BLaER1 (cell line): ENCODE results near the gene OGDH.

Source experiments
- H3K27ac ChIP-seq: shearing (Covaris generic); formaldehyde crosslinking; 2 replicates; pipeline ENCODE4 v1.8.1; 2022
- H3K27me3 ChIP-seq: shearing (Covaris generic); formaldehyde crosslinking; 2 replicates; pipeline ENCODE4 v1.8.1; 2022
- H3K36me3 ChIP-seq: shearing (Covaris generic); formaldehyde crosslinking; 2 replicates; pipeline ENCODE4 v1.8.1; 2022
- H3K4me1 ChIP-seq: shearing (Covaris generic); formaldehyde crosslinking; 2 replicates; pipeline ENCODE4 v1.8.1; 2022
- H3K4me2 ChIP-seq: shearing (Covaris generic); formaldehyde crosslinking; 2 replicates; pipeline ENCODE4 v1.8.1; 2022
- H3K4me3 ChIP-seq: shearing (Covaris generic); formaldehyde crosslinking; 2 replicates; pipeline ENCODE4 v1.8.1; 2022
- H3K9ac ChIP-seq: shearing (Covaris generic); formaldehyde crosslinking; 2 replicates; pipeline ENCODE4 v1.8.1; 2022
- H3K9me3 ChIP-seq: shearing (Covaris generic); formaldehyde crosslinking; 2 replicates; pipeline ENCODE4 v1.8.1; 2022
- H4K20me1 ChIP-seq: shearing (Covaris generic); formaldehyde crosslinking; 2 replicates; pipeline ENCODE4 v1.8.1; 2022
- Cebpa-rat ChIP-seq: shearing (Covaris generic); IDR thresholded peaks from 2 replicates; pipeline ENCODE4 v1.8.1; 2022

OGDH gene

GRCh38 chr7:44617225-44617890 lies 10.9 kb downstream of the OGDH start:
- H3K4me3 ChIP-seq: no peak overlapping the region
- no peak overlapping the region for H3K4me2 ChIP-seq
- H3K36me3 ChIP-seq: peaks cover 8% of the 10 kb centered on the region
- no peak overlapping the region for H3K9ac ChIP-seq
- no peaks in the 10 kb centered on the region for H3K9me3 ChIP-seq
- H3K27ac ChIP-seq: no peak overlapping the region
- H3K4me1 ChIP-seq: no peaks in the 10 kb centered on the region
- no peak for TF ChIP-seq Cebpa-rat
- peaks cover 85% of the 10 kb centered on the region for H4K20me1 ChIP-seq
- H3K27me3 ChIP-seq: no peaks in the 10 kb centered on the region

- no peak for TF ChIP-seq Cebpa-rat
- H3K9me3 ChIP-seq: no peaks in the 10 kb centered on the region
- H3K27me3 ChIP-seq: no peaks in the 10 kb centered on the region
- H3K9ac ChIP-seq: no peak overlapping the region
- H3K4me1 ChIP-seq: no peaks in the 10 kb centered on the region
- H3K4me2 ChIP-seq: no peak overlapping the region
- no peak overlapping the region for H3K4me3 ChIP-seq
- peaks cover 8% of the 10 kb centered on the region for H3K36me3 ChIP-seq
- peaks cover 85% of the 10 kb centered on the region for H4K20me1 ChIP-seq
- no peak overlapping the region for H3K27ac ChIP-seq
These were observed 11.6 kb downstream of the OGDH start for GRCh38 chr7:44618045-44618444.

- Histone ChIP-seq H3K9ac (no peak overlapping the region), H3K27ac (no peak overlapping the region), H3K9me3 (no peaks in the 10 kb centered on the region), H3K4me3 (no peak overlapping the region), H3K4me1 (no peaks in the 10 kb centered on the region), H3K4me2 (no peak overlapping the region), H3K36me3 (peaks cover 8% of the 10 kb centered on the region), H4K20me1 (peaks cover 85% of the 10 kb centered on the region), H3K27me3 (no peaks in the 10 kb centered on the region)
- TF ChIP-seq Cebpa-rat: no peak
These were observed 12.3 kb downstream of the OGDH start for GRCh38 chr7:44618753-44619152.

- H3K4me3 ChIP-seq: no peak overlapping the region
- H3K27ac ChIP-seq: no peak overlapping the region
- peaks cover 80% of the 10 kb centered on the region for H4K20me1 ChIP-seq
- peaks cover 29% of the 10 kb centered on the region for H3K36me3 ChIP-seq
- TF ChIP-seq Cebpa-rat: no peak
- no peaks in the 10 kb centered on the region for H3K9me3 ChIP-seq
- H3K4me1 ChIP-seq: no peaks in the 10 kb centered on the region
- no peak overlapping the region for H3K4me2 ChIP-seq
- H3K27me3 ChIP-seq: no peaks in the 10 kb centered on the region
- no peak overlapping the region for H3K9ac ChIP-seq
These were observed 14.8 kb downstream of the OGDH start for GRCh38 chr7:44621034-44621749.

- H3K9me3 ChIP-seq: no peaks in the 10 kb centered on the region
These were observed 15.3 kb downstream of the OGDH start for GRCh38 chr7:44621750-44622103.

GRCh38 chr7:44622342-44623151 lies 16.1 kb downstream of the OGDH start:
- Histone ChIP-seq H3K27me3 (no peaks in the 10 kb centered on the region), H3K9ac (no peak overlapping the region), H3K27ac (no peak overlapping the region), H3K4me2 (no peak overlapping the region), H4K20me1 (peaks cover 83% of the 10 kb centered on the region), H3K36me3 (peaks cover 42% of the 10 kb centered on the region), H3K4me3 (no peak overlapping the region), H3K4me1 (0 out of 2 replicates have a peak, but pooled peaks cover 5% of the 10 kb centered on the region), H3K9me3 (no peaks in the 10 kb centered on the region)
- TF ChIP-seq Cebpa-rat: no peak

More at GRCh38 chr7:44621750-44622103, 15.3 kb downstream of the OGDH start:
- 0 out of 2 replicates have a peak, but pooled peaks cover 5% of the 10 kb centered on the region for H3K4me1 ChIP-seq
- H4K20me1 ChIP-seq: peaks cover 83% of the 10 kb centered on the region
- no peak overlapping the region for H3K27ac ChIP-seq
- no peak overlapping the region for H3K4me2 ChIP-seq
- H3K4me3 ChIP-seq: no peak overlapping the region
- peaks cover 34% of the 10 kb centered on the region for H3K36me3 ChIP-seq
- TF ChIP-seq Cebpa-rat: no peak
- H3K9ac ChIP-seq: no peak overlapping the region
- no peaks in the 10 kb centered on the region for H3K27me3 ChIP-seq

GRCh38 chr7:44624318-44624717 lies 17.9 kb downstream of the OGDH start:
- H4K20me1 ChIP-seq: peaks cover 67% of the 10 kb centered on the region
- H3K9me3 ChIP-seq: no peaks in the 10 kb centered on the region
- H3K36me3 ChIP-seq: peaks cover 43% of the 10 kb centered on the region
- 0 out of 2 replicates have a peak, but pooled peaks cover 5% of the 10 kb centered on the region for H3K4me1 ChIP-seq
- no peaks in the 10 kb centered on the region for H3K27me3 ChIP-seq
- H3K4me3 ChIP-seq: no peak overlapping the region
- H3K4me2 ChIP-seq: no peak overlapping the region
- no peak for TF ChIP-seq Cebpa-rat
- H3K9ac ChIP-seq: no peak overlapping the region
- no peak overlapping the region for H3K27ac ChIP-seq

GRCh38 chr7:44625526-44626471 lies 19.4 kb downstream of the OGDH start:
- no peak overlapping the region for H3K4me3 ChIP-seq
- no peak overlapping the region for H3K27ac ChIP-seq
- no peak overlapping the region for H3K4me2 ChIP-seq
- peaks cover 56% of the 10 kb centered on the region for H3K36me3 ChIP-seq
- H3K4me1 ChIP-seq: peaks cover 7% of the 10 kb centered on the region; the same call in 1 of the 2 replicates
- TF ChIP-seq Cebpa-rat: no peak
- H4K20me1 ChIP-seq: peaks cover 52% of the 10 kb centered on the region
- H3K9me3 ChIP-seq: no peaks in the 10 kb centered on the region
- no peaks in the 10 kb centered on the region for H3K27me3 ChIP-seq
- no peak overlapping the region for H3K9ac ChIP-seq

- Histone ChIP-seq H3K27me3 (no peaks in the 10 kb centered on the region), H3K4me2 (no peak overlapping the region)
These were observed 20.2 kb downstream of the OGDH start for GRCh38 chr7:44626620-44627019.

More at GRCh38 chr7:44626620-44627019, 20.2 kb downstream of the OGDH start:
- TF ChIP-seq Cebpa-rat: no peak
- no peak overlapping the region for H3K4me3 ChIP-seq
- peaks cover 15% of the 10 kb centered on the region; the same call in 1 of the 2 replicates for H3K4me1 ChIP-seq
- peaks cover 62% of the 10 kb centered on the region for H3K36me3 ChIP-seq
- peaks cover 44% of the 10 kb centered on the region for H4K20me1 ChIP-seq
- no peaks in the 10 kb centered on the region for H3K9me3 ChIP-seq
- H3K27ac ChIP-seq: no peak overlapping the region
- no peak overlapping the region for H3K9ac ChIP-seq
